Thoracic aorta (tissue), 2 donors: ENCODE data around the gene PCDH15. TPM values are rescaled to one million over a fixed set of nuclear protein-coding genes. Genes with fewer than 3 reads are reported as not detected.

ENCODE experiments used
- ATAC-seq: fragments of 150-250 bp; one replicate; pipeline ENCODE4 v1.8.0; 2017; ENCODE audit warnings: low read depth; ENCODE audit not compliant: insufficient number of reproducible peaks, low FRiP score
- DNase-seq: peaks from one replicate; pipeline ENCODE4 v3.0.0-alpha.2; 2020; ENCODE audit warnings: low spot score
- H3K27ac ChIP-seq, 2 donors: fragments of 200-600 bp; sonication (generic); 1 replicate in 1 of 2; 2 replicates in 1 of 2; pipeline ENCODE4 v1.5.1; 2016; ENCODE audit warnings: mild to moderate bottlenecking in 2 of 2, moderate library complexity in 2 of 2
- H3K27me3 ChIP-seq: fragments of 200-600 bp; sonication (generic); replicated peaks from 2 replicates; pipeline ENCODE4 v1.6.0; 2016; ENCODE audit warnings: mild to moderate bottlenecking; ENCODE audit not compliant: insufficient read depth
- H3K36me3 ChIP-seq: fragments of 200-600 bp; sonication (generic); one replicate; pipeline ENCODE4 v1.5.1; 2016
- H3K4me1 ChIP-seq, 2 donors: fragments of 200-600 bp; sonication (generic); 1 replicate in 1 of 2; 2 replicates in 1 of 2; pipeline versions ENCODE4 v1.5.1 to v1.6.0; 2016; ENCODE audit warnings: low read depth in 2 of 2, mild to moderate bottlenecking in 1 of 2; ENCODE audit not compliant: control insufficient read depth in 1 of 2
- H3K4me3 ChIP-seq: fragments of 200-600 bp; sonication (generic); 2 replicates; pipeline ENCODE4 v1.5.1; 2016; ENCODE audit warnings: mild to moderate bottlenecking
- H3K9me3 ChIP-seq: fragments of 200-600 bp; sonication (generic); 2 replicates; pipeline ENCODE4 v1.5.1; 2016
- CTCF ChIP-seq: fragments of 200-600 bp; sonication (generic); IDR thresholded peaks from one replicate; pipeline ENCODE4 v1.5.1; 2019; ENCODE audit warnings: antibody characterized with exemption
- total RNA-seq, 2 donors: library from RNA; depleted of rRNA; stranded (reverse); fragments of >200 nt; gene quantifications; one replicate each; pipeline versions ENCODE4 v1.1.0 to v1.2.3, GENCODE V29; 2016

PCDH15 gene
- total RNA-seq, 2 donors from 2014 or later: 0.49 to 0.95 TPM

GRCh38 chr10:54594289-54594688 is 206.7 kb downstream of the PCDH15 start:
- Histone ChIP-seq H3K27me3 (no peaks in the 10 kb centered on the region), H3K4me1 (no peaks in the 10 kb centered on the region), H3K9me3 (no peaks in the 10 kb centered on the region), H3K27ac (no peak overlapping the region), H3K36me3 (no peaks in the 10 kb centered on the region), H3K4me3 (no peak overlapping the region)
- no peak for ATAC-seq
- DNase-seq: no peak
- TF ChIP-seq CTCF: no peak

DNA sequence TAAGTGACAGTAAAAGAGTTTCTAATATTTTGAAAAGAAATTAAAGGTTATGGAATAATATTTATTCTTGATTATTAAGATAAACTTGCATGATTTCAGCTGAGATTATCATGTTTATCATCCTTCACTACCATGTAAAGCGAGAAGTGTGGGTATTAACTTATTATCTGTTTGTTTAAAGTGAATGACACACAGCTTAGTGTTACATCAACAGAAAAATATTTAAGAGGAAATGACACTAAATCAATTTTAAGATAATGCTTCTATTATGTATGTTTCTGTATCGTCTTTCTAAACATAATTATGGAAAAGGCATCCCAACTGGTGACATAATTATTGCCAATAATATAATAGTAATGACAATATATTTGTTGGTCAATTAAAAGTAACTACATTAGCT is 213.1 kb downstream of the PCDH15 start:
- Histone ChIP-seq H3K4me1 (no peaks in the 10 kb centered on the region), H3K4me3 (no peak overlapping the region), H3K27me3 (no peaks in the 10 kb centered on the region), H3K9me3 (no peaks in the 10 kb centered on the region), H3K27ac (no peak overlapping the region), H3K36me3 (no peaks in the 10 kb centered on the region)
- DNase-seq (no peak), ATAC-seq (no peak)
- no peak for TF ChIP-seq CTCF

DNA sequence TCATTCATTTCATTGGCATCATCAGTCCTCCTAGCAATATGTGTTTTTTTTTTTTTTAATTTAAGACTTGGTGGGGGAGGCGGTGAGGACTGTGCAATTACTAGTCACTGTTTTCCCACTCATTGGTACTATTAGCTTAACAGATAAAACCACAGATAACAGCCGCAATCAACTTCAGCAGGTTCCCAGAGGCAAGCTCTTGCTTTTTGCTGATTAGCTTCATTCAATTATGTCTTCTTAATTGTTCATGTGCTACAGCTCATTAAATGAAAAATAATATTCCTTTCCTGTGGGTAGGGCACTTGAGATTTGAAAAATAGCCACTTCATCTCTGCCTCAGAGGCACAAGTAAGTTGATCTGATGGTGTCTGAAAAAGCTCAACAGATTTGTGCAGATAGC is 215.5 kb downstream of the PCDH15 start:
- Histone ChIP-seq H3K27me3 (no peaks in the 10 kb centered on the region), H3K9me3 (no peaks in the 10 kb centered on the region), H3K4me3 (no peak overlapping the region), H3K36me3 (no peaks in the 10 kb centered on the region), H3K27ac (no peak overlapping the region), H3K4me1 (no peaks in the 10 kb centered on the region)
- ATAC-seq (no peak), DNase-seq (no peak)
- TF ChIP-seq CTCF: no peak

DNA sequence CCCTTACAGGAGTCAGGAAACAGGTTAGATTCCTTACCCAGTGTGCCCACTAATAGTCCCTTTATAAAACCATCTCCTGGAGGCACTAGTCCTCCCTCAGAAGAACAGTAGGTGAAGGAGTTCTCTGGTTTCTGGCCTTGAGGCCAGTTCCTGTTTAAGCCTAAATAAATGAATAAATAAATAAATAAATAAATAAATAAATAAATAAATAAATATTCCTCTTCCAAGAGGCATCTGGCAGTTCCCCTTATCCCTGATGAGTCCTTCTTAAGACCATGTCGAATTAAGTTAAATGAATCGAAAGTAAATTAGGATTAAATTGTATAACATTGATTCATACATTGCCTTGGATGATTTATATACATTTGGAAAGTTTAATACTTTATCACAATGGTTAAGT is 223.3 kb downstream of the PCDH15 start:
- ATAC-seq: no peak
- Histone ChIP-seq H3K4me3 (no peak overlapping the region), H3K9me3 (no peaks in the 10 kb centered on the region), H3K27me3 (no peaks in the 10 kb centered on the region), H3K36me3 (no peaks in the 10 kb centered on the region), H3K4me1 (no peaks in the 10 kb centered on the region), H3K27ac (no peak overlapping the region)
- DNase-seq: no peak
- TF ChIP-seq CTCF: no peak

DNA sequence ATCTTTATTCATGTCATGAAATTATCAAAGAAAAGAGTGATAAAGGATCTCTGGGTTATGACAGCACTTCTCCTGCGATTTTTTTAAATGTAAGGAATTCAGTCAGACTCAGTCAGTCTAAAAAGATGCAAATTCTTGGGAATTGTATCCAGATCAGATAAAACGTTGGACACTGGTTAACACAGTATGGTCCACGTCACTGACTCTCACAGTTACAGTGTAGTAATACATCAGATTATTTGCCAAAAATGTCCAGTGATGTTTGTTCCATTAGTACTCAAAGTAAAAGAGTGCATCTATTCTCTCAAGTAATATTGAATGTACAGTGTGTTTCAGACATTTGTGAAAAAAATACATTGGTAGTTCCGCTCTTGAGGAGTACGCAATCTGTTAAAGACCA is 224.5 kb downstream of the PCDH15 start:
- no peaks in the 10 kb centered on the region for H3K4me1 ChIP-seq
- DNase-seq: no peak
- H3K27me3 ChIP-seq: no peaks in the 10 kb centered on the region
- H3K9me3 ChIP-seq: no peaks in the 10 kb centered on the region
- no peaks in the 10 kb centered on the region for H3K36me3 ChIP-seq
- H3K27ac ChIP-seq: no peak overlapping the region
- TF ChIP-seq CTCF: no peak
- no peak overlapping the region for H3K4me3 ChIP-seq
- ATAC-seq: no peak
